KG1 (cell line): ENCODE results near the gene SMPX.
"Not testable (repeated sequence)": the region's sequence is repeated elsewhere in the genome, so short reads cannot be mapped to it uniquely, and the experiment has no call there.

Experiments used
- DNase-seq: peaks from one replicate; lab custom pipeline; 2025; lab: John Stamatoyannopoulos, UW

Gene SMPX

GRCh38 chrX:21757960-21758359 is at the start of gene SMPX:
Gene SMPX, minus strand, starts transcription at chrX:21758116. Its CDS starts 3,826 bp downstream, at chrX:21754290.
- no peak for DNase-seq

- no peak for DNase-seq
These were observed 48.8 kb upstream of the SMPX start for GRCh38 chrX:21806691-21807090.

GRCh38 chrX:21802839-21803238 is 44.9 kb upstream of the SMPX start:
- DNase-seq, result no peak

GRCh38 chrX:21802054-21802670 is 44.2 kb upstream of the SMPX start:
- no peak for DNase-seq

GRCh38 chrX:21800344-21800770 is 42.4 kb upstream of the SMPX start:
- DNase-seq, result no peak

- DNase-seq, result no peak
These were observed 41.9 kb upstream of the SMPX start for GRCh38 chrX:21799767-21800166.

GRCh38 chrX:21798677-21799219 is 40.8 kb upstream of the SMPX start:
- DNase-seq, result no peak

- DNase-seq, result no peak
These were observed 24.1 kb upstream of the SMPX start for GRCh38 chrX:21781976-21782375.

- no peak for DNase-seq
These were observed 23.6 kb upstream of the SMPX start for GRCh38 chrX:21781525-21781924.

- DNase-seq, result no peak
These were observed 21.2 kb upstream of the SMPX start for GRCh38 chrX:21779095-21779494.

- DNase-seq, result no peak
These were observed 20.3 kb upstream of the SMPX start for GRCh38 chrX:21778236-21778635.

- not testable (repeated sequence) for DNase-seq
These were observed 17.2 kb upstream of the SMPX start for GRCh38 chrX:21775128-21775527.

- not testable (repeated sequence) for DNase-seq
These were observed 15.1 kb upstream of the SMPX start for GRCh38 chrX:21773036-21773435.

GRCh38 chrX:21770631-21771321 is 12.9 kb upstream of the SMPX start:
- no peak for DNase-seq

- DNase-seq, result no peak
These were observed 8.2 kb upstream of the SMPX start for GRCh38 chrX:21766101-21766500.

GRCh38 chrX:21764008-21764407 is 6.1 kb upstream of the SMPX start:
- DNase-seq, result no peak

GRCh38 chrX:21758488-21758887 is 572 bp upstream of the SMPX start:
- no peak for DNase-seq

GRCh38 chrX:21756785-21757529 is 959 bp downstream of the SMPX start:
- no peak for DNase-seq

- DNase-seq, result no peak
These were observed 8.0 kb downstream of the SMPX start for GRCh38 chrX:21749924-21750323.

- no peak for DNase-seq
These were observed 9.7 kb downstream of the SMPX start for GRCh38 chrX:21748235-21748634.

- no peak for DNase-seq
These were observed 10.4 kb downstream of the SMPX start for GRCh38 chrX:21747558-21747957.

GRCh38 chrX:21745756-21746155 is 12.2 kb downstream of the SMPX start:
- peak; percentile 1 for DNase-seq

- DNase-seq, result no peak
These were observed 13.2 kb downstream of the SMPX start for GRCh38 chrX:21744721-21745120.
